Effector memory CD4-positive, alpha-beta T cell (primary cell): Measurements from ENCODE around the gene SH2D3C.
A peak's percentile ranks its signal among the peaks of the same experiment; 100 is the strongest.

Experiments
- DNase-seq, 3 donors: peaks; one replicate each; pipeline ENCODE4 v3.0.0-alpha.2; 2020
- H3K27ac ChIP-seq: 2 replicates; pipeline ENCODE4 v1.7.0; 2013; ENCODE audit warnings: mild to moderate bottlenecking, low read length, moderate library complexity; ENCODE audit not compliant: insufficient read depth, poor library complexity, severe bottlenecking
- H3K27me3 ChIP-seq: replicated peaks from 2 replicates; pipeline ENCODE4 v1.7.0; 2013; ENCODE audit warnings: mild to moderate bottlenecking, low read length; ENCODE audit not compliant: insufficient read depth, control insufficient read depth, poor library complexity, severe bottlenecking
- H3K36me3 ChIP-seq: 2 replicates; pipeline ENCODE4 v1.7.0; 2013; ENCODE audit warnings: mild to moderate bottlenecking, low read length, moderate library complexity; ENCODE audit not compliant: control insufficient read depth, insufficient read depth
- H3K4me1 ChIP-seq: 2 replicates; pipeline ENCODE4 v1.7.0; 2013; ENCODE audit warnings: low read length, mild to moderate bottlenecking; ENCODE audit not compliant: control insufficient read depth, insufficient read depth, poor library complexity, severe bottlenecking
- H3K4me3 ChIP-seq: 2 replicates; pipeline ENCODE4 v1.7.0; 2013; ENCODE audit warnings: low read length, low read depth, mild to moderate bottlenecking; ENCODE audit not compliant: insufficient read depth, poor library complexity, severe bottlenecking
- H3K9me3 ChIP-seq: 2 replicates; pipeline ENCODE4 v1.7.0; 2013; ENCODE audit warnings: mild to moderate bottlenecking, low read length, moderate library complexity; ENCODE audit not compliant: control insufficient read depth

Gene SH2D3C

GRCh38 chr9:127793093-127793708 is 14.7 kb upstream of the SH2D3C start:
- Histone ChIP-seq H3K27ac (no peak overlapping the region), H3K36me3 (peaks cover 30% of the 10 kb centered on the region), H3K9me3 (no peaks in the 10 kb centered on the region)

GRCh38 chr9:127792417-127793031 is 14.1 kb upstream of the SH2D3C start:
- Histone ChIP-seq H3K4me3 (no peak overlapping the region), H3K27ac (no peak overlapping the region), H3K27me3 (no peaks in the 10 kb centered on the region), H3K4me1 (peaks cover 11% of the 10 kb centered on the region), H3K9me3 (no peaks in the 10 kb centered on the region), H3K36me3 (peaks cover 37% of the 10 kb centered on the region)
- DNase-seq = no peak

More at GRCh38 chr9:127793093-127793708, 14.7 kb upstream of the SH2D3C start:
- H3K27me3 ChIP-seq = no peaks in the 10 kb centered on the region
- peaks cover 13% of the 10 kb centered on the region for H3K4me1 ChIP-seq
- H3K4me3 ChIP-seq = no peak overlapping the region
- DNase-seq = no peak

- DNase-seq = no peak
- Histone ChIP-seq H3K27me3 (no peaks in the 10 kb centered on the region), H3K9me3 (no peaks in the 10 kb centered on the region), H3K36me3 (peaks cover 43% of the 10 kb centered on the region), H3K4me3 (no peak overlapping the region), H3K27ac (no peak overlapping the region), H3K4me1 (no peaks in the 10 kb centered on the region)
Measured at GRCh38 chr9:127791085-127791484, 12.6 kb upstream of the SH2D3C start.

GRCh38 chr9:127790094-127790855 is 11.8 kb upstream of the SH2D3C start:
- Histone ChIP-seq H3K36me3 (peaks cover 43% of the 10 kb centered on the region), H3K4me1 (no peaks in the 10 kb centered on the region)
- no peak for DNase-seq

GRCh38 chr9:127789179-127789578 is 10.7 kb upstream of the SH2D3C start:
- Histone ChIP-seq H3K27me3 (no peaks in the 10 kb centered on the region), H3K27ac (no peak overlapping the region), H3K36me3 (peaks cover 43% of the 10 kb centered on the region), H3K9me3 (no peaks in the 10 kb centered on the region), H3K4me1 (peaks cover 7% of the 10 kb centered on the region), H3K4me3 (no peak overlapping the region)
- no peak for DNase-seq

More at GRCh38 chr9:127790094-127790855, 11.8 kb upstream of the SH2D3C start:
- Histone ChIP-seq H3K9me3 (no peaks in the 10 kb centered on the region), H3K27me3 (no peaks in the 10 kb centered on the region), H3K4me3 (no peak overlapping the region), H3K27ac (no peak overlapping the region)

- Histone ChIP-seq H3K27ac (no peak overlapping the region), H3K36me3 (peaks cover 43% of the 10 kb centered on the region), H3K27me3 (no peaks in the 10 kb centered on the region), H3K9me3 (no peaks in the 10 kb centered on the region), H3K4me1 (peaks cover 14% of the 10 kb centered on the region), H3K4me3 (no peak overlapping the region)
- no peak for DNase-seq
Measured at GRCh38 chr9:127788337-127789011, 10.0 kb upstream of the SH2D3C start.

- peak overlapping the region; percentile 86 for H3K4me3 ChIP-seq
- H3K4me1 ChIP-seq = peaks cover 31% of the 10 kb centered on the region
- no peaks in the 10 kb centered on the region for H3K9me3 ChIP-seq
- H3K36me3 ChIP-seq = peaks cover 43% of the 10 kb centered on the region
- no peaks in the 10 kb centered on the region for H3K27me3 ChIP-seq
- H3K27ac ChIP-seq = peak overlapping the region; percentile 87
- DNase-seq = no peak
Measured at GRCh38 chr9:127786773-127787104, 8.3 kb upstream of the SH2D3C start.

- peak; percentile 87 to 89 (median 88) for DNase-seq
- H3K4me3 ChIP-seq = peak within 1 kb of the TSS; percentile 86
- peak within 1 kb of the TSS; percentile 87 for H3K27ac ChIP-seq
- H3K4me1 ChIP-seq = peaks cover 31% of the 10 kb centered on the region
- no peaks in the 10 kb centered on the region for H3K27me3 ChIP-seq
- H3K36me3 ChIP-seq = peaks cover 42% of the 10 kb centered on the region
- H3K9me3 ChIP-seq = no peaks in the 10 kb centered on the region
Measured at GRCh38 chr9:127785933-127786772, 7.7 kb upstream of the SH2D3C start, which contains the start of gene CDK9. Gene CDK9 (plus strand): TSS chr9:127786034. CDS start chr9:127786149, 115 bp downstream.
